HEK293T (cell line): ENCODE results near the gene THOC5.

Experiments used
- CTCF ChIA-PET: fragments of 350-600 bp; formaldehyde crosslinking; extraction: SDS; loops from one replicate; lab custom pipeline; 2021; ENCODE audit warnings: antibody characterized with exemption, inconsistent platforms; lab: Yijun Ruan, JAX
- POLR2A ChIA-PET: fragments of 350-600 bp; formaldehyde crosslinking; extraction: SDS; loops from one replicate; lab custom pipeline; 2020; ENCODE audit warnings: antibody characterized with exemption, inconsistent platforms; lab: Yijun Ruan, JAX
- DNase-seq: peaks from one replicate; pipeline ENCODE4 v3.0.0; 2012; ENCODE audit warnings: mixed read lengths; ENCODE audit errors: extremely low spot score
- ARNT ChIP-seq: fragments of 450-650 bp; IDR thresholded peaks from 2 replicates; pipeline ENCODE4 v1.6.1; 2017; ENCODE audit warnings: mild to moderate bottlenecking
- BHLHE40 ChIP-seq: fragments of 450-650 bp; IDR thresholded peaks from 2 replicates; pipeline ENCODE4 v1.6.1; 2016; ENCODE audit warnings: mild to moderate bottlenecking, moderate library complexity, borderline replicate concordance
- CTBP1 ChIP-seq: fragments of 450-650 bp; IDR thresholded peaks from 2 replicates; pipeline ENCODE4 v1.6.1; 2016; ENCODE audit warnings: borderline replicate concordance
- ELF4 ChIP-seq: fragments of 450-650 bp; IDR thresholded peaks from 2 replicates; pipeline ENCODE4 v1.6.1; 2017; ENCODE audit warnings: antibody characterized with exemption
- FOXA1 ChIP-seq: fragments of 450-650 bp; IDR thresholded peaks from 2 replicates; pipeline ENCODE4 v1.6.1; 2016; ENCODE audit warnings: mild to moderate bottlenecking
- FOXK2 ChIP-seq: fragments of 450-650 bp; IDR thresholded peaks from 2 replicates; pipeline ENCODE4 v1.6.1; 2016; ENCODE audit warnings: mild to moderate bottlenecking
- FOXM1 ChIP-seq: fragments of 450-650 bp; IDR thresholded peaks from 2 replicates; pipeline ENCODE4 v1.6.1; 2017; ENCODE audit warnings: mild to moderate bottlenecking, borderline replicate concordance
- HDGF ChIP-seq: fragments of 450-650 bp; IDR thresholded peaks from 2 replicates; pipeline ENCODE4 v1.6.1; 2017; ENCODE audit warnings: antibody characterized with exemption, borderline replicate concordance
- L3MBTL2 ChIP-seq: fragments of 450-650 bp; conservative IDR thresholded peaks from 2 replicates; pipeline ENCODE4 v1.6.1; 2016; ENCODE audit warnings: mild to moderate bottlenecking
- LEF1 ChIP-seq: fragments of 450-650 bp; IDR thresholded peaks from 2 replicates; pipeline ENCODE4 v1.6.1; 2017; ENCODE audit warnings: mild to moderate bottlenecking, borderline replicate concordance
- NFRKB ChIP-seq: fragments of 450-650 bp; IDR thresholded peaks from 2 replicates; pipeline ENCODE4 v1.6.1; 2016; ENCODE audit warnings: mild to moderate bottlenecking, moderate library complexity
- SP1 ChIP-seq: fragments of 450-650 bp; IDR thresholded peaks from 2 replicates; pipeline ENCODE4 v1.6.1; 2017
- SUZ12 ChIP-seq: fragments of 450-650 bp; IDR thresholded peaks from 2 replicates; pipeline ENCODE4 v1.6.1; 2016; ENCODE audit warnings: mild to moderate bottlenecking
- TARDBP ChIP-seq: fragments of 450-650 bp; IDR thresholded peaks from 2 replicates; pipeline ENCODE4 v1.6.1; 2016
- ZNF384 ChIP-seq: fragments of 450-650 bp; IDR thresholded peaks from 2 replicates; pipeline ENCODE4 v1.6.1; 2016
- TF ChIP-seq, protein P1 (sequence below): fragments of 450-650 bp; IDR thresholded peaks from 2 replicates; pipeline ENCODE4 v1.6.1; 2016

The THOC5 gene

GRCh38 chr22:29517215-29517908 lies 36.2 kb downstream of the THOC5 start:
- CTCF ChIA-PET: no interaction called here
- TF ChIP-seq FOXM1 (no peak), ARNT (no peak), L3MBTL2 (no peak), SP1 (no peak), NFRKB (no peak), LEF1 (no peak), CTBP1 (no peak), HDGF (no peak), BHLHE40 (no peak), TARDBP (no peak), FOXA1 (no peak), ELF4 (no peak), SUZ12 (no peak), FOXK2 (no peak)
- TF ChIP-seq, protein P1, sequence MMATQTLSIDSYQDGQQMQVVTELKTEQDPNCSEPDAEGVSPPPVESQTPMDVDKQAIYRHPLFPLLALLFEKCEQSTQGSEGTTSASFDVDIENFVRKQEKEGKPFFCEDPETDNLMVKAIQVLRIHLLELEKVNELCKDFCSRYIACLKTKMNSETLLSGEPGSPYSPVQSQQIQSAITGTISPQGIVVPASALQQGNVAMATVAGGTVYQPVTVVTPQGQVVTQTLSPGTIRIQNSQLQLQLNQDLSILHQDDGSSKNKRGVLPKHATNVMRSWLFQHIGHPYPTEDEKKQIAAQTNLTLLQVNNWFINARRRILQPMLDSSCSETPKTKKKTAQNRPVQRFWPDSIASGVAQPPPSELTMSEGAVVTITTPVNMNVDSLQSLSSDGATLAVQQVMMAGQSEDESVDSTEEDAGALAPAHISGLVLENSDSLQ: no peak
- DNase-seq: no peak
- POLR2A ChIA-PET: interaction anchor here (1.3 kb wide), 1 partner anchor 36 kb away, joined by 3 read pairs; the partner anchor contains the start of gene THOC5

DNA sequence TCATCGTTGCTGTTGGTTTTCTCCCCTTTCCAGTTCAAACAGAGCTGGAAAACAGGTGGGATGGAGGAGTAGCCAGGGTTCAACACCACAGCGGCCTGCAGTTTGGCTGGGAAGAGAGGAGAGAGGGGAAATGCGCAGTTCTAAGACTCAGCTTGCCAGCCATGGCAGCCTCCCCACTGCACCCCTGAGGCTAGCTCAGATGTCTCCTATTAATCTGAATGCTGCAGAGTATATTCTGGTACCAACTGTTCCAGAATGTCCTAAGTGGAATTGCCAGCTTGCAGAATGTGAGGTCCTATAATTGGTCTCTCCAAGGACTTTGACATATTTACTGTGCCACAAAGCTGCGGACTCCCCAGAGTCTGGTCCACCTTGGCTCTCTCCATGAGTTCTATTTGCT lies 41.5 kb downstream of the THOC5 start:
- ChIA-PET CTCF (interaction anchor here (0.6 to 1.1 kb wide), 2 partner anchors 41 to 76 kb away, joined by 3 to 5 read pairs; no protein-coding TSS in a partner anchor), POLR2A (interaction anchor here (1.0 kb wide), 1 partner anchor 9 kb away, joined by 3 read pairs; no protein-coding TSS in a partner anchor)
- no peak for TF ChIP-seq SP1
- TF ChIP-seq CTBP1: no peak
- TF ChIP-seq ARNT: no peak
- no peak for TF ChIP-seq ELF4
- TF ChIP-seq SUZ12: no peak
- TF ChIP-seq, protein P1: no peak
- TF ChIP-seq FOXM1: no peak
- TF ChIP-seq BHLHE40: no peak
- no peak for TF ChIP-seq FOXK2
- no peak for TF ChIP-seq LEF1
- no peak for TF ChIP-seq NFRKB
- no peak for TF ChIP-seq L3MBTL2
- TF ChIP-seq FOXA1: no peak
- no peak for TF ChIP-seq TARDBP
- TF ChIP-seq HDGF: no peak
- DNase-seq: no peak

- DNase-seq: no peak
- CTCF ChIA-PET: interaction anchor here (0.6 to 1.1 kb wide), 3 partner anchors 10 to 75 kb away, joined by 3 to 5 read pairs (median 3); no protein-coding TSS in a partner anchor
- POLR2A ChIA-PET: interaction anchor here (0.7 to 1.2 kb wide), 3 partner anchors 14 to 80 kb away, joined by 3 to 5 read pairs (median 3); partner anchors contain the start of gene THOC5
- TF ChIP-seq CTBP1 (no peak), L3MBTL2 (no peak), ELF4 (no peak), ZNF384 (no peak), SUZ12 (no peak), ARNT (no peak), TARDBP (no peak), LEF1 (no peak), FOXM1 (no peak), BHLHE40 (no peak), FOXK2 (no peak), SP1 (no peak), NFRKB (no peak), FOXA1 (no peak)
- TF ChIP-seq, protein P1: no peak
Observed at GRCh38 chr22:29511126-29511862, 42.3 kb downstream of the THOC5 start.

DNA sequence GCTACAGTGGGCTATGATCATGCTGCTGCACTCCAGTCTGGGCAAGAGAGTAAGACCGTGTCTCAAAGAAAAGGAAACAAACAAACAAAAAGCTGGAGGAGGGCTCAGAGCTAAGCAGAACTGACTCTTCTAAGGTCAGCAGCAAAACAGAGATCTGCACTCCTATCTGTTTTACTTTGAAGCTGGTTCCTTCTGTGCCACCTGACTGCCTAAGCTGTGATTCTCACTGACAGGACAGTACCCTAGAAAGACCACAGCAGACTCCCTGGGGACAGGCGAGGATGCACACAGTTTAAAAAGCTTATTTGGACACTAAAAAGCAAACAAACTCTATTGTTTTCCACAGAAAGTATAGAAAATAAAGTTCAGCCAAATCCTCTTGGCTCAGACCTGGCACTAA lies 43.0 kb downstream of the THOC5 start:
- TF ChIP-seq HDGF (no peak), ELF4 (no peak), LEF1 (no peak), ARNT (no peak), SUZ12 (no peak), L3MBTL2 (no peak), FOXM1 (no peak), CTBP1 (no peak), NFRKB (no peak), FOXK2 (no peak), SP1 (no peak), FOXA1 (no peak), BHLHE40 (no peak)
- TF ChIP-seq, protein P1: no peak
- CTCF ChIA-PET: interaction anchor here (0.6 kb wide), 1 partner anchor 9 kb away, joined by 3 read pairs; no protein-coding TSS in a partner anchor
- no peak for DNase-seq
- POLR2A ChIA-PET: interaction anchor here (0.7 to 1.2 kb wide), 3 partner anchors 14 to 79 kb away, joined by 3 to 5 read pairs (median 3); partner anchors contain the start of gene THOC5

- ChIA-PET POLR2A (no interaction called here), CTCF (no interaction called here)
- no peak for DNase-seq
- TF ChIP-seq, protein P1: no peak
- TF ChIP-seq HDGF: no peak
- TF ChIP-seq FOXK2: no peak
- TF ChIP-seq SP1: no peak
- no peak for TF ChIP-seq NFRKB
- no peak for TF ChIP-seq ZNF384
- TF ChIP-seq FOXA1: no peak
- TF ChIP-seq CTBP1: no peak
- no peak for TF ChIP-seq SUZ12
- no peak for TF ChIP-seq ARNT
- no peak for TF ChIP-seq L3MBTL2
- no peak for TF ChIP-seq BHLHE40
- no peak for TF ChIP-seq LEF1
- TF ChIP-seq ELF4: no peak
- TF ChIP-seq TARDBP: no peak
- no peak for TF ChIP-seq FOXM1
Observed at GRCh38 chr22:29509815-29510214, 43.7 kb downstream of the THOC5 start.
